Stimulated activated CD8-positive, alpha-beta memory T cell treated with anti-CD3 and anti-CD28 coated beads, Interleukin-15, amount 100 ng/mL, for 1 hour (primary cell): ENCODE data around the gene FAM184B.

Experiments used
- DNase-seq: peaks from one replicate; pipeline ENCODE4 v3.0.0-alpha.2; 2020; ENCODE audit warnings: low read depth

FAM184B gene

GRCh38 chr4:17635056-17635455 is 146.4 kb downstream of the FAM184B start:
- no peak for DNase-seq

DNA sequence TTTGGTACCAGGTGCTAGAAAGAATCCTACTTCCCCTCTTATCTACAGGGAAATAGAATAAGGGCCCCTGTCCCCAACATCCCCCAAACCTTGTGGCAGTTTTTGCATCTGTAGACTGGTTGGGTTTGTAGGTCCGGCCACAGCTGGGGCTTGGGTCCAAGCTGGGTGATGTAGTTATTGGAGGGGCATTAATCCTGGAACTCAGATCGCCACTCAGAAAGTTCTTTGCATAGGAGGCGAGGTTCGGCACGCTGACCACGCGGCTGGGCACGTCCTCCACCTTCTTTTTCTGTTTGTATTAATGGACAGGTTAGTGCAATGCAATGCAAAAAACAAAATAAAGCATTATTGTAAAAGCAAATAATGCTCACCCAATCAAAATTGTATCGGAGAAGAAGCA is 147.8 kb downstream of the FAM184B start:
- DNase-seq = no peak

GRCh38 chr4:17630228-17630627 is 151.2 kb downstream of the FAM184B start:
- no peak for DNase-seq

DNA sequence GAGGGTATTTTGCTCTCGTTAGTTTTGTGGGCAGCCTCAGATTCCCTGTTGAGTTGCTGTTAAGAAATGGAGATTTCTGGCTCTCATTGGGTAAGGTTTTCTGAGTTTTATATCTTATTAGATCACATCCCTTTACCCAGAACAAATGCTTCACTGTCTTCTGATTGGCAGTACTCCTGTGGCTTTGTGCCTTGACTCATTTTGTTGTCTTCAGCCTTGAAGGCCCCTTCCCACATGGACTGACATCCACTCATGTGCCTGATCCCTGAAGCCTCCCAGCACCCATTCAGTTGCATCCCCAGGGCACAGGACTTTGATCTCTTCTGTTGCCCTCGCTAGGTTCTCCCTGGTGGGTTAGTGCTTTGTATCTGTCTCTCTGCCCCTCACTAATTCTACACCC is 156.6 kb downstream of the FAM184B start:
- no peak for DNase-seq

GRCh38 chr4:17623451-17624001 is 157.9 kb downstream of the FAM184B start:
- DNase-seq = no peak

DNA sequence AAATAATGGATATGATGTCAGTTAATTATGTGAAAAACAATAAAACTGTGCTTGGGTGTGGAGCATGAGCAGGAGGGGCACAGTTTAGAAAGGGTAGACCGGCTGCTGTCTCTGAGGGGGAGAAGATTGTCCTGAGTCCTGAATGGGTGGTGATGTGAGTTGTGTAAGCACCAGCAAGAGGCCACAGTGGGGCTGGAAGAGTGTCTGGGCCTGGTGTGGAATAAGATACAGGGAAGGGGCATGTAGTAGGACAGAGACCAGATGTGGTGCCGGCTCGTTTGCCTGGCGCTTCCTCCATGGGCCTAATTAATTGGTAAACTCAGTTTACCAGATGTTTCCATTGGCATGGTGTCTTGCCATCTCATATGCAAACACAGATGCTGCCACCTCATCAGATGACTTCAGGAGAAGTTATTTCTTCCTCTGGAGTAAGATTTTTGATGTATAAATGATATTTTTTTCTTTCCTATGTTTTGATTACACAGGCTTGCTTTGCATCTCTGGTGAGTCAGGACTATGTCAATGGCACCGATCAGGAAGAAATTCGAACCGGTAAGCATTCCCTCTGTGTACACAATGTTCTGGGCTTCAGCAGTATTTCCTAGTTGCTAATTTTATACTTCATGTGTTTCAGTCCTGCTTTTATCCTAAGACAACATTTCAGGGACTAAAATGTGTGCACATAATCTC is 161.9 kb downstream of the FAM184B start:
- no peak for DNase-seq

DNA sequence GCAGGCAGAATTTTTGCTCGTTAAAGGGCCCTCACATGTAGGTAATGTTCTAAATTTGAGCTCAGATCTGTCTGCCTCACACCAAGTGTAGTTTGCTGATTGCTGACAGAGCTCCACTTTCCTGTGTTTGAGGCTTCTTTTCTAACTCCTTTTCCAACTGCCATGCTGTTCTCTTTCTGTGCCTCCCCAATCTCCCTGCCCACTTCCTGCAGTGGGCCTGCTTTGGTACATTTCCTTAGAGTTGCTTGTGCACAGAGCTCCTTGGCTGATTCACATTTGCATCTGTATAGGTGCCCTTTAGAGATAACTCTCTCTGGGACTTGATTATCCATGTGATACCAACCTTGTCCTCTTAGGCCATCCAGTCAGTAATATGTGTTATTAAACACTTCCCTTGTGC is 162.5 kb downstream of the FAM184B start:
- no peak for DNase-seq

DNA sequence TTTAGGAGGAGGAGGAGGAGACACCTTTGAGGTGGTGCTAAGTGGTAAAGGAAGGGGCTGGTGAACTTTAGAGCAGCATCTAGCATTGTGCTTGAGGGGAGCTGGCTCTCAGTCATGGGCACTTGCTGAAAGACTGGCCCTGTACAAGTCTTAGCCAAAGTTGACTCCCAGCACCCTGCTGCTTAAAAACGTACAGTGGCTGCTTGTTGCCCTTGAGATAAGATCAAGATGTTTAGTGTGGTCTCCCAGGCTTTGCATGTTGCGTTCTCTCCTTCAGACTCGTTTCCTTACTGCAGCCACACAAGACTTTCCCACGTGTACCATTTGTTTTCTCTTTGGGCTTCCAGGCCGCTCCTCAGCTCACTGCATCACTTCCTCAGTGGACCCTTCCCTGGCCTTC is 165.1 kb downstream of the FAM184B start:
- no peak for DNase-seq

GRCh38 chr4:17614416-17615299 is 166.8 kb downstream of the FAM184B start, which contains the start of gene MED28:
MED28 (plus strand) TSS chr4:17614641; CDS start chr4:17614655, 14 bp downstream.
- peak; percentile 91 for DNase-seq

DNA sequence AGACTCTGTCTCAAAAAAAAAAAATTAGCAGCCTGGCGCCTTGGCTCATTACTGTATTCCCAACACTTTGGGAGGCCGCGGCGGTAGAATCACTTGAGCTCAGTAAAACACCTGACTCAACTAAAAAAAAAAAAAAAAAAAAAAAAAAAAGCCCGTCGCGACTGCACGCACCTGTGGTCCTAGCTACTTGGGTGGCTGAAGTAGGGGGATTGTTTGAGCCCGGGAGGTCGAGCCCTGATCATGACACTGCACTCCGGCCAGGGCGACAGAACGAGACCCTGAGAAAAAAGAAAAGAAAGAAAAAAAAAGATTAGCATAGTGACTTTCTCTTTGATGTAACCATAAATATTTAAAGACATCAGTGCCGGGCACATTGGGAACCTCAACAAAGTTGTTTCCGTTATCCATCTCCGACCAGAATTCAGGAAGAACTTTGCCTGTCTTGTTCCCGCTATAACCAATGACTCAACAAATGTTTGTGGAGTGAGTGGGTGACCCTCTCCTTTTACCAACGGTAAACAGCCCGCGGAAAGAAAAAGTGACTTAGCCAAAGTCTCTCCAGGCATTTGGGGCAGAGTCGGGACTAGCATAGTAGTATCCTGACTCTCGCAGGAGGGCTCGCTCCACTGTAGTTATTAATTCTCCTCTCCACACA is 167.5 kb downstream of the FAM184B start:
- no peak for DNase-seq

GRCh38 chr4:17605236-17605635 is 176.2 kb downstream of the FAM184B start:
- DNase-seq = no peak

- no peak for DNase-seq
These were observed 181.6 kb downstream of the FAM184B start for GRCh38 chr4:17599826-17600225.

- no peak for DNase-seq
These were observed 183.9 kb downstream of the FAM184B start for GRCh38 chr4:17597517-17597916.

GRCh38 chr4:17595471-17596005 is 185.9 kb downstream of the FAM184B start:
- DNase-seq = no peak

DNA sequence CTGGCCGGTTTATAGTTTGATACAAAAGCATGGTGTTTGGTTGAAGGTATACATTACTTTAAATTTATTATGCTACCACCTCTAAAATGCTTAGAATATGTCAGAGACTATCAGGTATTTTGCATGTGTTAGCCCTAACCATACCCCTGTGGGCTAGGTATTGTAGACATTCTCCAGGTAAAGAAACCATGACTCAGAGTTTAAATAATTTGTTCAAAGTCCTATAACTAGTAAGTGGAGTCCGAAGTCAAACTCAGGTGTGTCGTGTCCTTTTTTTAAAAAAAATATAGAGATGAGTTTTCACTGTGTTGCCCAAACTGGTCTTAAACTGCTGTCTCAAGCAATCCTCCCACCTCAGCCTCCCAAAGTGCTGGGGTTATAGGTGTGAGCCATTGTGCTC is 192.1 kb downstream of the FAM184B start:
- DNase-seq = no peak

DNA sequence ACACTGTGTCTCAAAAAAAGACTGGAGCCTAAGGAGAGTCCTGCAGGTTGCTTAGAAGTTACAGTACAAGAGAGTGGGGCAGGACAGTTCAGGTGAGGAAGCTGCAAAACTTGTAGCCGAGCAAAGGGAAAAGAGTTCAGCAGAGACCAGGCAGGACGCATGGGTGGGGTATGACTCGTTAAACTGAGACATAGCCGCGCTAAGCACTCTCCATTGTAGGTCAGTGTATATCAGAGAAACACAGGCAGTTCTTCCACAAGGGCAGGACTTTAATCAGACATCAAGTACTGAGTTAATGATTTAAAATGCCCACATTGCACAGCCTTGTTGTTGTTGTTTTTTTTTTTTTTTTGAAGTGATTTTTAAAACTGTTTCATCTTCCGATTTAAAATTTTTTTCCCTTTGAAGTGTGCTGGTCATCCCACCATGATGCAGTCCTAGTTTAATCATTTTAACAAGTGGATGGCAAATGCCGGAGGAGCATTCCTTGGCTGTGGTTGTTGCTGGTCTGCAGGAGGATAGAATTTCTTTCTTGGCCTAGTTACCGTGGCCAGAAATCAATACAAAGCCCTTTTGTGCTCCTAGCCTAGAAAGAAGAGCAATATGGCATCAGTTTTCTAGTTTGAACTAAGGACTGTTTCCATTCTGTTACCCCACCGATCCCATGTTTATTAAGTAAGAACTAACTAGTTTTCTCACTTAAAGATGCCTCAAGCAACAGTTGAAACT is 194.2 kb downstream of the FAM184B start:
- no peak for DNase-seq

GRCh38 chr4:17584521-17585213 is 196.8 kb downstream of the FAM184B start:
- no peak for DNase-seq

DNA sequence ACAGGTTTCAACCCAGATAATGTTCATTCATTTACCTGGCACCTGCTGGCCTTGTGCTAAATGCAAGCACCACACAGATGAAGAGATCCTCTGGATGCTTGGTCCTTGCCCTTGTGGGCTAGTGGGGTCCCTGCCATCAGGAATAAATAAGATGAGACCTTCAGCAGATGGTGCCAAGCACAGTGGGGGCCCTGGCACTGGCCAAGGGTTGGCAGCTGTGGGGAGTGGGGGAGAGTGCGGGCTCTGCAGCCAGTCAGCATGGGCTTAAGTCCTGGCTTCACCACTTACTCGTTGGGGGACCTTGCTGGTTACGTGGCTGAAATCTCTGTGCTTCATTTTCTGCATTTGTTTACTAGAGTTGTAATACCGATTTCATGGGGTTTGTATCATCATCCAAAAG is 197.5 kb downstream of the FAM184B start:
- DNase-seq = no peak

DNA sequence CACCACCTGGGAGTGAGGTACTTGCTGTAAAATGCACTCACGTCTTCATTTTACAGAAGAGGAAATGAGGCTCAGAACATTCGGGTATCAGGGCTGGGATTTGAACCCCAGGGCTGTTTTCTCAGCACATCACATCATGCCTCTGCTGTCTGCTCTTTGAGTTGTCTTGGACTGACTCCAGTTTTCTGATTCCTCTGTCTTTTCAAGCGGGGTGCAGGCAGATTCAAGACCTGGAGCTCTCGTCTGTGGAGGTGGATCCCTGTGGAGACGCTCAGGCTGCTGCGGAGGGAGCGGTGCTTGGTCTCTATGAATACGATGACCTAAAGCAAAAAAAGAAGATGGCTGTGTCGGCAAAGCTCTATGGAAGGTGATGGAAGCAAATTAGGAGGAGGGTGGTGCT is 198.1 kb downstream of the FAM184B start:
- DNase-seq = no peak

DNA sequence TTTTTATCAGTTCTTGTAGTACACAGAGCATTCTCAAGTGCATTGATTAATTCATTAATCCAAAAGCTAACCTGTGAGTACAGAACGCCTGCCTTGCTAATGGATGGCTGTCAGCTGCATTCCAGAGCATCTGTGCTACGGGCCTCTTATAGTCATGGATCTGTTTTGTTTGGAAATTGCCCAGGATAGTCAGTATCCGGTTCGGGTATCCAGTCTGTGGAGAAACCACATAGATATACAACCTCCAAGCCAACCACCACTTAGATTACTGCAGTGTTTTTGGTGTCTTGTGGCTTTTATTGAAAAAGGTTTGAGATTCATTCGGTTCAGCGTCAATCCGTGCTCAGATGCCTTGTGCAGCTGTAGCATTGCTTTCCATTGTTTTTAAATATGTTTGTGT is 200.5 kb downstream of the FAM184B start:
- DNase-seq = no peak
